MCF 10A (cell line): ENCODE data around the gene F2RL3. TPM values are rescaled to one million over a fixed set of nuclear protein-coding genes. Genes with fewer than 3 reads are reported as not detected.

Experiments
- BruUV-seq: library from RNA; stranded (reverse); fragments of 400-500 nt; replicated peaks from 2 replicates; lab custom pipeline; 2021; lab: Mats Ljungman, UMichigan
- CTCF ChIA-PET: fragments of 300-600 bp; sonication (Branson Sonifier 250); formaldehyde crosslinking; extraction: SDS; loops from one replicate; lab custom pipeline; 2021; ENCODE audit warnings: antibody characterized with exemption, inconsistent platforms; lab: Yijun Ruan, JAX
- POLR2A ChIA-PET: fragments of 300-600, 350-650 bp; sonication (Branson Sonifier 250); formaldehyde crosslinking; extraction: SDS; loops from one replicate; lab custom pipeline; 2020; ENCODE audit warnings: antibody characterized with exemption, inconsistent platforms; lab: Yijun Ruan, JAX
- DNase-seq: peaks from one replicate; pipeline ENCODE4 v3.0.0-alpha.2; 2018; ENCODE audit not compliant: unreplicated experiment
- H3K27ac Mint-ChIP-seq: one replicate; pipeline ENCODE4 v1.8.0; 2022; ENCODE audit warnings: mild to moderate bottlenecking, low read depth, mixed read lengths; ENCODE audit not compliant: unreplicated experiment
- H3K27me3 Mint-ChIP-seq: one replicate; pipeline ENCODE4 v1.8.0; 2022; ENCODE audit warnings: mixed read lengths; ENCODE audit not compliant: insufficient read depth, unreplicated experiment
- H3K36me3 Mint-ChIP-seq: one replicate; pipeline ENCODE4 v1.8.0; 2022; ENCODE audit warnings: mild to moderate bottlenecking, moderate library complexity, mixed read lengths; ENCODE audit not compliant: insufficient read depth, unreplicated experiment
- H3K4me1 Mint-ChIP-seq: one replicate; pipeline ENCODE4 v1.8.0; 2022; ENCODE audit warnings: mixed read lengths; ENCODE audit not compliant: insufficient read depth, unreplicated experiment
- H3K4me3 Mint-ChIP-seq: one replicate; pipeline ENCODE4 v1.8.0; 2022; ENCODE audit warnings: mild to moderate bottlenecking, moderate library complexity, mixed read lengths; ENCODE audit not compliant: unreplicated experiment
- H3K9me3 Mint-ChIP-seq: one replicate; pipeline ENCODE4 v1.8.0; 2022; ENCODE audit warnings: mixed read lengths; ENCODE audit not compliant: unreplicated experiment
- intact Hi-C: fragments of 100-400 bp; cut with micrococcal nuclease; formaldehyde crosslinking; loops from 2 replicates; pipeline ENCODE4 v1.14.1; 2022
- total RNA-seq: library from RNA; stranded (reverse); gene quantifications from 2 replicates; pipeline ENCODE4 v1.2.3, GENCODE V29; 2022
- TF ChIP-seq, protein P1 (sequence below): fragments of 200-600 bp; IDR thresholded peaks from one replicate; pipeline ENCODE4 v1.8.0; 2022; ENCODE audit warnings: antibody characterized with exemption, mild to moderate bottlenecking; ENCODE audit not compliant: unreplicated experiment

Gene F2RL3
- total RNA-seq, 1 experiment from 2014 or later, result not detected

DNA sequence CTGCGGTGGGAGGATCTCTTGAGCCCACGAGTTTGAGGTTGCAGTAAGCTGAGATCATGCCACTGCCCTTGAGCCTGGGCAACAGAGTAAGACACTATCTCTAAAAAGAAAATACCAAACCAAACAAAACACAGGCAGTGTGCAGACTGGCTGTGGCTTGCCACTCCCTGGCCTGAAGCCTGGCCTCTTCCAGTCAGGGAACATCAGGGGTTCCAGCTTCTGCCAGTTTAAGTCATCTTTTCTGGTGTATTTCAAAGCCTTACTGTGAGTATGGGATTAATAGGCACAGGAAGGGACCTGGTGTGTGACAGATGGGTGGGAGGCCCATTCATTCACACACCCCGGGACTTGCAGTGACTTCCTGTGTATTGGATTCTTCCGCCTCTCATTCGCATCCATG, 27.0 kb upstream of the F2RL3 start:
- TF ChIP-seq, protein P1, sequence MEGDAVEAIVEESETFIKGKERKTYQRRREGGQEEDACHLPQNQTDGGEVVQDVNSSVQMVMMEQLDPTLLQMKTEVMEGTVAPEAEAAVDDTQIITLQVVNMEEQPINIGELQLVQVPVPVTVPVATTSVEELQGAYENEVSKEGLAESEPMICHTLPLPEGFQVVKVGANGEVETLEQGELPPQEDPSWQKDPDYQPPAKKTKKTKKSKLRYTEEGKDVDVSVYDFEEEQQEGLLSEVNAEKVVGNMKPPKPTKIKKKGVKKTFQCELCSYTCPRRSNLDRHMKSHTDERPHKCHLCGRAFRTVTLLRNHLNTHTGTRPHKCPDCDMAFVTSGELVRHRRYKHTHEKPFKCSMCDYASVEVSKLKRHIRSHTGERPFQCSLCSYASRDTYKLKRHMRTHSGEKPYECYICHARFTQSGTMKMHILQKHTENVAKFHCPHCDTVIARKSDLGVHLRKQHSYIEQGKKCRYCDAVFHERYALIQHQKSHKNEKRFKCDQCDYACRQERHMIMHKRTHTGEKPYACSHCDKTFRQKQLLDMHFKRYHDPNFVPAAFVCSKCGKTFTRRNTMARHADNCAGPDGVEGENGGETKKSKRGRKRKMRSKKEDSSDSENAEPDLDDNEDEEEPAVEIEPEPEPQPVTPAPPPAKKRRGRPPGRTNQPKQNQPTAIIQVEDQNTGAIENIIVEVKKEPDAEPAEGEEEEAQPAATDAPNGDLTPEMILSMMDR, result no peak
- BruUV-seq, result no TSS peak
- Mint-ChIP-seq H3K4me3 (no peak overlapping the region), H3K36me3 (peaks cover 65% of the 10 kb centered on the region), H3K9me3 (no peaks in the 10 kb centered on the region), H3K4me1 (no peaks in the 10 kb centered on the region), H3K27ac (no peak overlapping the region), H3K27me3 (no peaks in the 10 kb centered on the region)
- CTCF ChIA-PET, result no interaction called here
- POLR2A ChIA-PET, result interaction anchor here (0.7 kb wide), 1 partner anchor 43 kb away, joined by 3 read pairs; no protein-coding TSS in a partner anchor
- no peak for DNase-seq
- intact Hi-C loops, result no loop called here

DNA sequence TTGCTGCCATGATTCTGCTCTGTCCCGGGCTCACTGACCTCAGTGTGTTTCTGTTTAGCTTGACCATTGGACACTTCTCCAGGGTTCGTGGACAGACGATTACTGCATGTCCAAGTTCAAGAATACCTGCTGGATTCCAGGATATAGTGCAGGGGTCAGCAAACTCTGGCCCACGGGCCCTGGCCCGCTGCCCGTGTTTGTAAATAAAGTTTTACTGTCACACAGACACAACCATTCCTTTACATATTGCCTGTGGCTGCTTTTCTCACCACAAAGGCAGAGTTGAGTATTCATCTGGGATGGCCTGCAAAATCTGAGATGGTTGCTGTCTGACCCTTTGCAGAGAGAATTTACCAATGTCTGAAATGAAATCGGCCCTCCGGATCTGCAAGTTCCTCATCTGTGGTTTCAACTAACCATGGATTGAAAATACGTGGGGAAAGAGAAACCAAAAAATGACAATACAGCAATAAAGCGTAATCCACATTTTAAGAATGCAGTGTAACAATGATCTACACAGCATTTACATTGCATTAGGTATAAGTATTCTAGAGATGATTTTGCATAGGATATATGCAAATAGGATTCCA, 25.9 kb upstream of the F2RL3 start:
- DNase-seq, result no peak
- Mint-ChIP-seq H3K36me3 (peaks cover 64% of the 10 kb centered on the region), H3K4me3 (no peak overlapping the region), H3K27me3 (no peaks in the 10 kb centered on the region), H3K9me3 (no peaks in the 10 kb centered on the region), H3K4me1 (no peaks in the 10 kb centered on the region), H3K27ac (no peak overlapping the region)
- ChIA-PET POLR2A (interaction anchor here (1.4 kb wide), 1 partner anchor 11 kb away, joined by 4 read pairs; no protein-coding TSS in a partner anchor), CTCF (interaction anchor here (0.6 kb wide), 1 partner anchor 957 kb away, joined by 3 read pairs; no protein-coding TSS in a partner anchor)
- BruUV-seq, result TSS peak; percentile 49
- TF ChIP-seq, protein P1, result no peak
- intact Hi-C loops, result no loop called here

DNA sequence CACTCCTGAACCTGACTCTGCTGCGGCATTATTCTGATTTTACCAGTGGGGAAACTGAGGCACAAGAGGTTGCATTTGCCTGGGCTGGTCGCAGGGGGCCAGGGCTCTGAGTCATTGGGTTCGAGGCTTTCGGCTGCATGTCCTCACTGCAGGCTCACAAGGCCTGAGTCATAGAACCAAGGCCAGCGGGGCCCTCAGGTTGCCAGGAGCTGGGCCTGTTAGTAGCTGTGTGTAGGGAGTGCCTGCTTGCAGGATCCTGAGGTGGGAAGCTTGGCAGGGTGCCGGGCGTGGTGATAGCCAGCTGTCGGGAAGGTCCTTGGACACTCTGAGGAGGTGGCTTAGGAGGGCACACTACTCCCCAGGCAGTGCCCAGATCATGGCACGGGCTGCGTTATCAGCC, 21.6 kb upstream of the F2RL3 start:
- CTCF ChIA-PET, result interaction anchor here (0.7 kb wide), 1 partner anchor 416 kb away, joined by 4 read pairs; no protein-coding TSS in a partner anchor
- H3K27ac Mint-ChIP-seq, result no peak overlapping the region
- H3K9me3 Mint-ChIP-seq, result no peaks in the 10 kb centered on the region
- TF ChIP-seq, protein P1, result no peak
- H3K27me3 Mint-ChIP-seq, result no peaks in the 10 kb centered on the region
- no peak overlapping the region for H3K4me3 Mint-ChIP-seq
- peaks cover 74% of the 10 kb centered on the region for H3K36me3 Mint-ChIP-seq
- no peaks in the 10 kb centered on the region for H3K4me1 Mint-ChIP-seq
- POLR2A ChIA-PET, result no interaction called here
- peak; percentile 53 for DNase-seq
- intact Hi-C loops, result no loop called here
- BruUV-seq, result no TSS peak

DNA sequence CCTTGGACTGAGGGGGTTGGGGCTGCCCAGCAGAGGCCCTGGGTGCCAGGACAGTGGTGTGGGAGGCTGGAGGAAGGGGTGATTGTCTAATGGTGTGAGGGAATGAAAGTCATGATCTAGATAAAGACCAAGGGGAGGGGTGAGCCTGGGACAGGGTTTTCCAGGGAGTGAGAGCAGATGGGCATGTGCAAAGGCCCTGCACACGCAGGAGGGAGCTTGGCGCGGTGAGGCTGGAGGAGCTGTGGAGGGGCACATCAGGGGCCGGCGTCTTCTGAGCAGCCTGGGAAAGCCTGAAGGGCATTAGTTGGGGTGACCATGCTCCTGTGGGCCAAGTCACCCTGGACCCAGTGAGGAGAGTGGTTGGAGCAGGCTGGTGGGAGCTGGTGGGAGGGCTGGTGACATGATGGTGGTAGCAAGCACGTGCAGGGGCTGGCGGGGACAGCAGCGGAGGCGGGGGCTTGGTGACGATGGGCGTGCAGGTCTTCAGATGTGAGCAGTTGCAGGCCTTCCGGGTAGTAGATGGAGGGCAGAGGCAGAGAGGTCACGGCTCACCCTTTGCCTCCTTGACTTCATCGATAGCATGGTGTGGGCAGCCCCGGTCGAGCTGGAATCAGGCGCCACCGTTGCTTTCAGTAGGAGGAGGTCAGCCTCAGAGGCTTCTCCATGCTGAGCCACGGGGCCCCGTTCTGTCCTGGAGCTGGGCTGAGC, 20.2 kb upstream of the F2RL3 start:
- POLR2A ChIA-PET, result no interaction called here
- CTCF ChIA-PET, result interaction anchor here (0.7 kb wide), 1 partner anchor 20 kb away, joined by 4 read pairs; no protein-coding TSS in a partner anchor
- Mint-ChIP-seq H3K27ac (no peak overlapping the region), H3K4me3 (no peak overlapping the region), H3K36me3 (peaks cover 71% of the 10 kb centered on the region), H3K9me3 (no peaks in the 10 kb centered on the region), H3K4me1 (no peaks in the 10 kb centered on the region), H3K27me3 (no peaks in the 10 kb centered on the region)
- TF ChIP-seq, protein P1, result no peak
- intact Hi-C loops, result no loop called here
- DNase-seq, result no peak
- no TSS peak for BruUV-seq
